ENCODE results near the gene CCDC81. TPM values are rescaled to one million over a fixed set of nuclear protein-coding genes. Genes with fewer than 3 reads are reported as not detected.

CCDC81 gene
- total RNA-seq, 1 experiment from 2014 or later: 0.33 TPM

GRCh38 chr11:86446163-86446923 lies 71.7 kb downstream of the CCDC81 start:
- no peak overlapping the region for H3K27ac Mint-ChIP-seq (ENCODE audit: unreplicated experiment)
- CTCF ChIA-PET: interaction anchor here (0.5 kb wide), 1 partner anchor 759 kb away, joined by 4 read pairs; no protein-coding TSS in a partner anchor
- no peaks in the 10 kb centered on the region for H3K9me3 Mint-ChIP-seq (ENCODE audit: low read depth, unreplicated experiment)
- TF ChIP-seq CTCF (IDR thresholded peaks at IDR 0.05; ENCODE audit: unreplicated experiment): no peak
- no peak for DNase-seq
- H3K36me3 Mint-ChIP-seq (ENCODE audit: insufficient read depth, unreplicated experiment): no peaks in the 10 kb centered on the region
- H3K4me1 Mint-ChIP-seq (ENCODE audit: low read depth, unreplicated experiment): no peaks in the 10 kb centered on the region
- intact Hi-C loops (cut with micrococcal nuclease; ENCODE audit: unreplicated experiment): no loop called here
- H3K4me3 Mint-ChIP-seq (ENCODE audit: low read depth, unreplicated experiment): no peak overlapping the region
- BruUV-seq (replicated peaks): no TSS peak
- no peaks in the 10 kb centered on the region for H3K27me3 Mint-ChIP-seq (ENCODE audit: unreplicated experiment)

GRCh38 chr11:86446924-86447285 lies 72.2 kb downstream of the CCDC81 start:
- BruUV-seq (replicated peaks): no TSS peak
- H3K9me3 Mint-ChIP-seq (ENCODE audit: low read depth, unreplicated experiment): no peaks in the 10 kb centered on the region
- TF ChIP-seq CTCF (IDR thresholded peaks at IDR 0.05; ENCODE audit: unreplicated experiment): no peak
- no peak overlapping the region for H3K4me3 Mint-ChIP-seq (ENCODE audit: low read depth, unreplicated experiment)
- H3K27ac Mint-ChIP-seq (ENCODE audit: unreplicated experiment): no peak overlapping the region
- no peaks in the 10 kb centered on the region for H3K36me3 Mint-ChIP-seq (ENCODE audit: insufficient read depth, unreplicated experiment)
- CTCF ChIA-PET: no interaction called here
- no peaks in the 10 kb centered on the region for H3K27me3 Mint-ChIP-seq (ENCODE audit: unreplicated experiment)
- intact Hi-C loops (cut with micrococcal nuclease; ENCODE audit: unreplicated experiment): no loop called here
- no peak for DNase-seq
- H3K4me1 Mint-ChIP-seq (ENCODE audit: low read depth, unreplicated experiment): no peaks in the 10 kb centered on the region

GRCh38 chr11:86447763-86448480 lies 73.2 kb downstream of the CCDC81 start:
- no peak for TF ChIP-seq CTCF (IDR thresholded peaks at IDR 0.05; ENCODE audit: unreplicated experiment)
- CTCF ChIA-PET: interaction anchor here (0.6 to 0.7 kb wide), 2 partner anchors 9 to 192 kb away, joined by 3 read pairs; no protein-coding TSS in a partner anchor
- H3K4me1 Mint-ChIP-seq (ENCODE audit: low read depth, unreplicated experiment): no peaks in the 10 kb centered on the region
- intact Hi-C loops (cut with micrococcal nuclease; ENCODE audit: unreplicated experiment): no loop called here
- H3K36me3 Mint-ChIP-seq (ENCODE audit: insufficient read depth, unreplicated experiment): no peaks in the 10 kb centered on the region
- H3K9me3 Mint-ChIP-seq (ENCODE audit: low read depth, unreplicated experiment): no peaks in the 10 kb centered on the region
- BruUV-seq (replicated peaks): no TSS peak
- H3K27ac Mint-ChIP-seq (ENCODE audit: unreplicated experiment): no peak overlapping the region
- H3K4me3 Mint-ChIP-seq (ENCODE audit: low read depth, unreplicated experiment): no peak overlapping the region
- H3K27me3 Mint-ChIP-seq (ENCODE audit: unreplicated experiment): no peaks in the 10 kb centered on the region
- no peak for DNase-seq

- Mint-ChIP-seq H3K4me3 (ENCODE audit: low read depth, unreplicated experiment) (no peak overlapping the region), H3K9me3 (ENCODE audit: low read depth, unreplicated experiment) (no peaks in the 10 kb centered on the region), H3K27me3 (ENCODE audit: unreplicated experiment) (no peaks in the 10 kb centered on the region), H3K36me3 (ENCODE audit: insufficient read depth, unreplicated experiment) (no peaks in the 10 kb centered on the region), H3K27ac (ENCODE audit: unreplicated experiment) (no peak overlapping the region), H3K4me1 (ENCODE audit: low read depth, unreplicated experiment) (no peaks in the 10 kb centered on the region)
- no peak for DNase-seq
- no TSS peak for BruUV-seq (replicated peaks)
- intact Hi-C loops (cut with micrococcal nuclease; ENCODE audit: unreplicated experiment): no loop called here
- TF ChIP-seq CTCF (IDR thresholded peaks at IDR 0.05; ENCODE audit: unreplicated experiment): no peak
- CTCF ChIA-PET: no interaction called here
Observed at GRCh38 chr11:86449993-86450629, 75.4 kb downstream of the CCDC81 start.
